ENCODE results near the gene ELF4.

ELF4 gene

DNA sequence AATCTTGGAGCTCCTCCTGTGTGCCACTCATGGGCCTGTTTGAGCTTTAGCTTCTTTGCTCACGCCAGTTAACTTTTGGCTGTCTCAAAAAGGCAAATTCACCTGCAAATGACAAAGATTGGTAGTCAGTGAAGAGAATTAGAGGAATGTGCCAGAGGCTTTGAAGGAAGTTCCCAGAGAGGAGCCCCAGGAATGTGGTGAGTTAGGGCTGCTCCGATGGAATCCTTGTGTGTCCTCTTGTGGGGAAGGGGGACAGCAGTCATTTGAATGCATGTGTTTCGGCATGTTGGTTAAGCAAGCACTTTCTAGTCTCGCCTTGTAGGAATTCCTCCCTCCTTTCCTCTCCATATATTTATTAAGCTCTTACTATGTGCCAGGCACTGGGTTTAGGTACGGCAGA lies 62.9 kb downstream of the ELF4 start:
- no peak for DNase-seq (ENCODE audit: low read depth)

DNA sequence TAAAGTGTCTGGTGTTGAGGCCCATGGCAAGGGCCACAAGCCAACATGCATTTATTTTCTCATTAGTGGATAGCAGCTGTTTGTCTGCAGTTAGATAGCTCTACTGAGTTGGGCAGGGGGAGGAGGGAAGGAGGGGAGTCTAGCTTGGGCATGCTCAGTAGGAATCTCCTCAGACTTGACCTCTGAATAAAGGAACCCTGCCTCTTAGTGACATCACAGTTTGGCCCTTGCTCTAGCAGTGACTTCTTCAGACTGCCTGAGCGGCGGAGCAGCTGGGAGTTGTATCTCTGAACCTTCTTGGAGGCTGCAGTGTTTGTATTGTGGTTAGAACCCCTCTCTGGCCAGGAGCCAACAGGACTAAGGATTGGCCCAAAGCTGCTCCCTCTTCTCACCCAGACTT lies 70.5 kb downstream of the ELF4 start:
- DNase-seq (ENCODE audit: low read depth), result no peak

GRCh38 chrX:130034178-130034577 lies 76.1 kb downstream of the ELF4 start:
- no peak for DNase-seq (ENCODE audit: low read depth)

- no peak for DNase-seq (ENCODE audit: low read depth)
Observed at GRCh38 chrX:130032552-130032951, 77.7 kb downstream of the ELF4 start.

DNA sequence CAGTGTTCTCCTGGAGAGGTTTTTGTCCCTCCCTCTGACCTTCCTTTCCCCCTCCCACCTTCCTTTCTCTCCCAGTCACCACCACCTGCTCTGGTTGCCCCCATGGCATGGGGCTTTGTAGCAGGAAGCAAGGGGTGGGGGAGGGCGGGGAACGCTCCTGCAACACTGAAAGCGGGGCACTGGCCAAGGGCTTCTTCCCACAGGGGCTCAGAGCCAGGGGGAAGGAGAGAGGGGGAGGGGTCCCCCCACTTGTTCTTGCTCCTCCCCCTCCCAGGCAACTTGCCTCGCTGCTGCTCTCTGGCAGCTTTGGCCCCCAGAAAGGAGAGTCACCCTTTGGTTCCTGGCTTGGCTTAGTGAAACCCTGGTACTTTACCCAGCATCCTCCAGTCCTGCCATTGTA lies 79.5 kb downstream of the ELF4 start:
- no peak for DNase-seq (ENCODE audit: low read depth)

DNA sequence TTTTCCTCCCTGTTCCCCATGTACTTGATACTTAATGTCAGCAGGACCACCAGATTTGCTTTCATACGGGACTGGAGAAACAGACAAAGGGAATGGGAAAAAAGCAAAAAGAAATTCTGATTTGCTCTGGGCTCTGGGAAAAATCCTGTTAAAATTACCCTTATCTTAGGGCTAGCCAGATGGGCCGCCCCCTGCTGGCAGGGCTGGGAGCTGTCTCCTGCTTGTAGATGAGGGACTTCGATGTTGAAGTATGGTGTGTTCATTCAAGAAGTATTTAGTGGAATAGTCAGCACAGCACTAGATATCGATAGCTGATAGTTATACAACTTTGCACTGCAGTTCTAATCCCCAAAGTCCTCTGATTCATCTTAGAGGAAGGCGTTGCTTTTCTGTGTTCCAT lies 82.1 kb downstream of the ELF4 start:
- peak; percentile 2 for DNase-seq (ENCODE audit: low read depth)

GRCh38 chrX:130027569-130027968 lies 82.7 kb downstream of the ELF4 start:
- no peak for DNase-seq (ENCODE audit: low read depth)

DNA sequence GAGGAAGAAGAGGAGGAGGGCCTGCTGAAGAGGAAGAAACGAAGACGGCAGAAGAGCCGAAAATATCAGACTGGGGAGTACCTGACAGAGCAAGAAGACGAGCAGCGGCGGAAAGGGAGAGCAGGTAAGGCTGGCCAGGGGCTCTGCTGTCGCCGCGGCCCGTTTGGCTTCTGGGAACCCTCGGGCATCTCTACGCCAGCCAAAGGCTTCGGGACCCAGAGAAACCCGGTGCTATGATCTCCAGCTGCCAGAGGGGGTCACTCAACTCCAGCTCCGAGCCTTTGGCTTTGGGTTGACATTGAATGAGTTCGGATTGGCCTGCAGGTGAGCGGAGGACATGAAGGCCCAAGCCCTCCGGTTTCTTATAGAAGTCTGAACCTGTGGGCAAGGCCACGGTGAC lies 85.0 kb downstream of the ELF4 start:
- no peak for DNase-seq (ENCODE audit: low read depth)

- peak; percentile 29 for DNase-seq (ENCODE audit: low read depth)
Observed at GRCh38 chrX:130024127-130024526, 86.2 kb downstream of the ELF4 start.

DNA sequence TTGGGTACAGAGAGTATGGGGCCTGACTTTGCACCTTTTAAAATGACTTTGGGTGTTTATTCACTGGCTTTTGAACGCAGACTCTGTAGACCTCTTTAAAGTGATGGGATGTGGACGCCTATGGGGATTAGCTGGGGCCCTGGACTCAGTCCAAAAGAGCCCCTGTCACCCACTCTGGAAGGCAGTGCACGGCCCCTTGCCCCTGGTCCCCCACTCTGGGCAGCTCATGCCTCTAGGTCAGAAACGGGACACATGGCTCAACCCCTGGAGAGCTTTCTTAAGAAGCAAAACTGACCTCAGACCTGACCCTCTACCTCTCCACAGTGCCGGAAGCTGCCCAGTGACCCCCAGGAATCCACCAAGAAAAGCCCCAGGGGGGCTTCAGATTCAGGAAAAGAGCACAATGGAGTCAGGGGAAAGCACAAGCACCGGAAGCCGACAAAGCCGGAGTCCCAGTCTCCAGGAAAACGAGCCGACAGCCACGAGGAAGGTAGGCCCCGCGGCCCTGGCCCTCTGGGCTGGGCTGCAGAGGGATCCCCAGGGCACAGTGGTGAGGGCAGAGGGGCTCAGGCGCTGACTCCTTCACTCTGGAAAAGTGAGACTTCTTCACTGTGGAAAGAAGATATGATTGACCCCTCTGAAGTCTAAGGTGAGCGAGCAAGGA lies 89.5 kb downstream of the ELF4 start:
- DNase-seq (ENCODE audit: low read depth), result no peak

DNA sequence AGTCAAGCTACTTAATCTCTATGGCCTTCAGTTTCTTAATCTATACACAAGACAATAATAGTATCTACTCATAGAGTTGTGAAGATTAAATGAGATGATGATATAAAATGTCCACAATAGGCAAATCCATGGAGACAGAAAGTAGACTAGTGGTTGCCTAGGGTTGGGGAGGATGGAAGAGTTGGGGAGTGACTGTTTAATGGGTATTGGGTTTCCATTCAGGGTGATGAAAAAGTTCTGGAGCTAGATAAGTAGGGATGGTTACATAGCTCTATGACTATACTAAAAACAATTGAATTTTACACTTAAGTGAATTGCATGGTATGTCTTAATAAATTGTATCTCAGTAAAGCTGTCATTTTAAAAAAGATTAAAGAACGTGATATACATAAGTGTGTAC lies 92.2 kb downstream of the ELF4 start:
- no peak for DNase-seq (ENCODE audit: low read depth)

GRCh38 chrX:130015181-130015580 lies 95.1 kb downstream of the ELF4 start:
- DNase-seq (ENCODE audit: low read depth), result no peak
